GM19463 (cell line): ENCODE measurements around the gene NT5DC1.

Experiments used
- ATAC-seq: cut with Tn5 transposase; IDR thresholded peaks from one replicate; pipeline ENCODE4 v1.9.1; 2021; ENCODE audit warnings: mild to moderate bottlenecking, moderate library complexity; ENCODE audit not compliant: unreplicated experiment

Gene NT5DC1

DNA sequence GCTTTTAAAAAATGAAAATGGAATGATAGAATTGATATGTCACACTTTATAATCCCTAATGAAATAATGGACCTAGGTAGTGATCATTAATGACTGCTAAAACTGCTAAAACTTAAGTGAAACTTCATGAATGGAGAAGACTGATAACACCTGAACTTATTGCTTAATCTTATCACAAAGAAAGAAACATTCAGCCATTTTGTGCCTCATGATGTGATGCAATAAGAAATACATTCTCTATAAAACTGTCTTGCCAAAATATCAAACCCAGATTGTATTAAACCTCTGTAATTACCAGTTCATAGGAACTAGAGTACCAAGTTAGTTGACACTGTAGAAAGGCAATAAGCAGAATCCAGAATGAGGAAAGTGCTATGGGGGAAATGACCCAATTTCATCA, 79.7 kb downstream of the NT5DC1 start:
- no peak for ATAC-seq

DNA sequence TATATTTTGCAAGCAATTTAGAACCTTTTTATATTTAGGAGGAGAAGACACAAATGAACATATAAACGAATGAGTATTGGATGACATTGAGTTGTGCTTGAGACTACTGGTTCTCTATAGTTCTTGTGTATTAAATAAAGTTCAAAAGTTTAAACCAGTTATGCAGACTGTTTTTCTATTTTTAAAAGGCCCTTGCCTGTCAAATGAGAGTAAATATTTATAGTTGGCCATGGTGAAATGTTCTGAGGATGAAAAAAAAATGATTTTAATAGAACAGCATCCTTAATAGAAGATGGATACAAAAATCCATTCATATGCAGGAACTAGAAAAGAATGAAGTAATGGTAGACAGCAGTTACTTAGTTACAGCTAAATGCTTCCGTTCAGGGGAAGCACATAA, 88.8 kb downstream of the NT5DC1 start:
- ATAC-seq, result no peak

DNA sequence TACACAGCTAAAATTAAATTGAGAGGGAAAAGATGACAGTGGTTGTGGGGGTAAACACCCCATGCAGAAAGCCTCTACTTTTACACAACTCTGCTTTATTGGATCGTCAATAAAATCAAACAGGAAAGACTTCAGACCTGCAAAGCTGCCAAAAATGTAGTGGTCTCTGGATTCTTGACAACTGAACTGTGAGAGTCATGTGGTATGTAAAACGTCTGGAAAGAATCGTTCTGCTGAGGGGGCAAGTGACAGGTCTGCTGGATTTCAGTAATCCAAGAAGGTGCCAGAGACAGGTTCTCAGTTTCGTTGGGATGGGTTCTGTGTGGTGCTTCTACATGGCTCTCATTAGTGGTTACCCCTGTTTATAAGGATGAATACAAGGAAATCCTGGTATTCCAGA, 89.9 kb downstream of the NT5DC1 start:
- ATAC-seq, result no peak

DNA sequence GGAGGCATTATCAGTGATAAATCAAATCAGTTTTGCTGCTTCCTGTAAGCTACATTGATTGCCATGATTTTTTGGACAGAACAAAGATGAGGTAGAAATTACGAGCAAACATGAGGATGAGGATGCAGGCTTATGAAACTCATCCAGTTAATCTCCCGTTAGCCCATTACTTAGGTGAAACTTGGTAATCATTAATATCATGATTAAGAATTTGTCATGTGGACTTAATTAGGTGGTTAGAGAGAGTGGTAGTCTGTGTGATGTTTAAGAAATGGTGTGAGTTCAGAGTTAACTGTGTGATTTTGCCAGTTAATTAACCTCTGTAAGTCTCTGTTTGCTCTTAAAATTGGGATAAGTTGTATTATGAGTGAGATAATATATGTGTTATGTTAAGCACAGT, 91.2 kb downstream of the NT5DC1 start:
- ATAC-seq, result no peak

DNA sequence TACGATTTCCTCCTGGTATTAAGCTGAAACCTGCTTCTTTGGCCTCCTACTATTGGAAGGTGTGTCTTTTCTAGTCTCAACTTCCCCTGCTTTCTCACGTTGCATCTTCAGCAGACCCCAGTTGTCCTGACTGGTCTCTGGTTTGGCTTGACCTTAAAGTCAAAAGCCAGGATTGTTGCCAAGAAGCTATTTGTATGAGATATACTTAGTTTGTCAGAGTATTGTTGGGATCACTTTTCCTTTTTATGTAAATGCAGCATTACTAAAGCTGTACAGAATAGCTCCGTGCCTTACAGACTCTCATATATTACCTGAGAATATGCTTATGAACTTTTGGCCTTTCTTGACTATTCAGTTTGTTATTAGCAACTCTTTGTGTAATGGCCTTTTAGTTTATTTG, 92.1 kb downstream of the NT5DC1 start:
- ATAC-seq, result no peak

DNA sequence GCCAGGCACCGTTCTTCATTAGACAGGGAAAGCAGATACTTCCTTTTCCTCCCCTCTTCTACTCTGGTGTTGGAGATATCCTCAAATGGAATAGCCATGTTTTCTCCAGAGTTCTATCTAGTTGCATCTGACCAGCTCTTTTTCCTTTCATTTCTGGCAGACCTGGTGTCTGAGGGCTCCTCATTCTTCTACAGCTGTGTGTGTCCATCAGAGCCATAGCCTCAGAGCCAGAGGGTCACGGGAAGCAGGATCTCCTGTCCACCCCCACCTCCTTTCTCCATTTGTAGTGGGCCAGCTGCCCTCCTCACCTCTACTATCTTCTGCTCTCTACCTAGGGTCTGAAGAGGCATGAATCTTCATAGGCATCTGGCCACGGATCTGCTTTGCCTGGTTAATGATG, 96.2 kb downstream of the NT5DC1 start:
- no peak for ATAC-seq

DNA sequence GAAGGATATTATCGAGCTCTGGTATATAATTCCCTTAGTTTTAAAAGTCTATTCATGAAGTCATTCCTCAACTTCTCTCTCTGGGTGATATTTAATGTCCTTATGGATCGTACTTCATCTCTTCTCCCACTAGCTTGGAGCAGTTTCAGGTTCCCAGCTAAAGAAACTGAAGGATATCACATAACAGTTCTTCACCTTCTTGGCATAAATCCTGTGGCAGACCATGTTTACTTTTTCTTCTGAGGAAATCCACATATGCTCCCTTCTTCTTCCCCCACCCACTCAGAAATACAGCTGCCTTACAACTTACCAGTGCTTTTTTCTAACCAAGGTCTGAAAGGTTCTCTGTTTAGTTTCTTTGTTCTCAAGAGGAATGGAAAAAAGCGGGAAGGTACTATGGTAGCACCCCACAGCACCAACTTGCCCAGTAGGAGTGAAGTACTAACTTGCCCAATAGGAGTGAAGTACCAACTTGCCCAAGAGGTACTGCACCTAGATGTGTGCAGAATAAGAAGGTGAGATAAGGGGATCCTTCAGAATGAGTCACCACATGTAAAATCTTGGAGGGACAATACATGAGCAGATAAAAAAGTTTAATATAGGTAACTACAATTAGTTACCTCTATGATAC, 100.1 kb downstream of the NT5DC1 start:
- no peak for ATAC-seq

DNA sequence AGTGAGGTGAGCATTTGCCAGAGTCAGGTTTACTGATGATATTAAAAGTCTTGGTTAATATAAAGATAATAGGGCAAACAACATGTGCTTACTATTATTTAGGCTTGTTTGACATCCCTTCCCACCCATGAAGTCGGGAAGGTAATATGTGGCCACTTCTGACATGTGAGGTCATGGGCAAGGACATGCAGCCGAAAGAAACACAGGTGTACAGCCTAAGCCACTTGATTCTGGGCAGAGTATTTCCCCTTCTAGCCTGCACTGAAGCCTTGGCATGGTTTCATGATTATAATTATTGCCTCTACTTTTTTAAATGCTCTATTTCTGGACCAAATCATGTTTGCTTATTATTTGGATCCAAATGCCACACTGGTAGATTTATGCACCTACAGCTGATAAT, 100.9 kb downstream of the NT5DC1 start:
- ATAC-seq, result no peak

DNA sequence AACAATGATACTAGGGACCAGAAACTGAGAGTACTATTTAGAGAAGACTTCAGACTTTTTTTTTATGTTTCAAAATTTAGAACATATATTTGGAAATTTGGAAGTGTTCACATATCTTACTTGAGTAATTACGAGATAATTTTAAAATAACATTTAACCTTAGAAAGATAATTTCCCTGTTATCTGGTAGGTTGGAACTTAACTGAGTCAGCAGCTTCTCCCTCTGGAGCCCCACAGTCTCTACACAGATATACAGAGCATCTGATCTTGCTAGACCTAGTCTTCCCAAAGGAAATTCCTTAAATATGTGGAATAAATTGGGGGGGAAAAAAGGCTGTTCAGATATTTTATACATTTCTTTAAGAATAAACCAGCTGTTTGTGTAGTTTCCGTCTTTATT, 104.6 kb downstream of the NT5DC1 start:
- ATAC-seq, result no peak

DNA sequence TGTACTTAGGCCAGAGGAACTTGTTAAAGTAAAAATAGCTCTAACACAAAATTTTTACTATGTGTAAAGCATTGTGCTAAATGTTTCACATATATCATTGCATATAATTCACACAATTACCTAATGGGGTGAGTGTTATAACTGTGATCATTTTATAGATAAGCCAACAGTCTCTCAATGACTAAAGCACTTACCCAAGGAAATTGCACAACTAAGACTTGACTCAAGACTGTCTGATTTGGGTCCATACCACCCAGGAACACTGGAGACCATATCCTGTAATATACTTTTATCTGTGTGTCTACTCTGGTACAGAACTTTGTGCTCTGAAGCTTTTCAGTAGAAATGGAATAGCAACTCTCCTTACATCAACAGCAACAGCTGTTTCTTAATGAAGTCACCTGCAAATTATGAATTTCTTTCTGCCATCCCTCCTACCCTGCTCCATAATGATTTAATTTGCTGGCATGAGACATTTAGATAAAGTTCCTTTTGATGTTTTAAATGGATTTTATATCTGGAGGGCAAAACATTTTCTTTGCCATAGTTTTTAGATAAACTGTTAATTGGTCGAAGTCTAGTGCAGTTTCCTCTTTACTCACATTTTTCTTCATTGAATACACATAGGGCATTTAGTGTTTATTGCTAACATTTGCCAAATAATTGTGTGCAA, 105.7 kb downstream of the NT5DC1 start:
- ATAC-seq, result no peak

DNA sequence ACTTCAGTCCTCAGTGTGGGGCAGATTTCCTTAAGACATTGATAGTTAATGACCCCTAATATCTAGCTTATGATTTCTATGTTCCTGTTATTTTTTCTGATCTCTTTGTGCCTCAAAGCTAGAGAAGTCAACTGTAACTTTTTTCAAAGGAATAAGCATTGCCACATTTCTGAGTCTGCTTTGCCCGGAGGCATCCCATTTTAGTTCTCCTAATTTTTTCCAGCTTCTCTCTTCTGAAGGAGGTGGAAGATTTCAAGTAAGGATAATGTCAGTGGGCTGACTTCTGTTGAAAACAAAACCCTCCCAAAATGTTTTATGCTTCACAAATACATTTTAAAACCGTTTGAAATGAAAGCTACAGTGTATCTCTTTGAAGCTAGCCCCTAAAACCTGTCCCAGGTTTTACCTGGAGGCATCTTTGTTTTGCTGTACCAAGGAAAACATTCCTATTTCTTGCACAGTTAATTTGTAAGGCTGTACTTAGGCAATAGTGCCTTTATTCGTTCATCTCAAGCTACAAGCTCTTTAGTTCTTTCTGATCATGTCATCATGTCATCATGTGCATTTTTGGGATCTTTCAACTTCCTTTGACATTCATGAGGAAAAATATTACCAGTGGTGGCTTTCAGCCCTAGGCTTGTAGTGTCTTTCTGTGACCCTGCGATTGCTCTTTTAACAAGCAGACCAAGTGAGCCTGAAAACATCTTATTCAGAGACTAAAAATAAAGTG, 107.6 kb downstream of the NT5DC1 start:
- no peak for ATAC-seq

DNA sequence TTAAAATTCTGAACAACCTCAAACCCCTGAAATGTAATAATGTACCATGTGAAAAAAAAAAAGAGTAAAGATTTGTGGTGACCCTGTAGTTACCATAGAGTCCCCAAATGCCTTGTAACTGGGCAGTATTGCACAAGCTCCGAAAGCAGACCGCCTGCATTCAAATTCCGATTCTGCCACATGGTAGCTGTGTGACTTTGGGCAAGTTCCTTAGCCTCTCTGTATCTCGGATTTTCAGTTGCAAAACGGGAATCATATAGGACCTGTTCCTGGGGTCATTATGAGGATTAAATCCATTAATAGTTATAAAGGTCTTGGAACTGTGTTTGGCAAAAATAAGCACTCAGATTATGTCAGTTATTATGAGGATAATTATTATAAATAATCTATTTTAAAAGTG, 109.7 kb downstream of the NT5DC1 start:
- no peak for ATAC-seq

DNA sequence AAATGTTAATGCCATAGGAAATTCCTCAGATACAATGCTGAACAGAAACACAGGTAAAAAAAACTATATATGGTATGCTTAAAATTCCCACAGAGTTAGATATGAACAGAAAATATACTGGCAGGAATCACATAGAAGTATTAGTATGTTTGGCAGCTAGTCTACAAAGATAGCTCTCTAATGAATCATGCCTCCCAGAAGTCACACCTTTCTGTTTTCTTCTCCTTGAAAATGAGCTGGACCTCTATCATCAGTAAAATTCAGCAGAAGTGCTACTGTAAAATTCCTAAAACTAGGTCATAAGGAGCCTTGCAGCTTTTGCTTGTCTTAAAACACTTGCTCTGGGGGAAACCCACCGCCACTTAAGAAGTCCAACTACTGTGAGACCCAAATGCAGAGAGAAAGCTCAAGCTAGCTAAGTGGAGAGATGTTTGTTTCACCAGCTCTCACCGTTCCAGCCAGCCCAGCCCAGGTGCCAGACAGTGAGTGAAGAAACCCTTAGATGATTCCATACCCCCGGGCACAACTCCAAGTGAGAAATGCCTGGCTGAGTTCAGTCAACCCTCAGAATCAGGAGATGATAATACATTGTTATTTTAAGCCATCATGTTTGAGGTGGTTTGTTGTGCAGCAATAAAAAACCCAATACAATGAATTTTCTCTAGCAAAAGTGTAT, 110.2 kb downstream of the NT5DC1 start:
- no peak for ATAC-seq

DNA sequence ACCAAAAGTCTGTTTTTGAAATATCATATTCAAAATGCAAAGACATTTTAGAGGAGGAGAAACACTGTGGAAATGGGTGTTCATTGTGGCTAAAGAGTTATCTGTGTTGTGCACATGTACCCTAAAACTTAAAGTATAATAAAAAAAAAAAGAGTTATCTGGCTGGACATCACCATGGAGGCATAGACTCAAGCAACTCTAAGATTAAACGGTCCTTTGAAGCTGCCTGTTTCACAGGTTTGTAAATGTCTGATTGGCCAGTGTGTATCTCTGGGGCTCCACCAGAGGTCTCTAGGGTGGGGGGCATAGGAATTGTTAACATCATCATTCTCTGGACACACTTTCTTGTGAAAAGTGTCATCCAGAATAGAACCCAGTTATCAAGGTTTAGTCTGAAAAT, 114.0 kb downstream of the NT5DC1 start:
- ATAC-seq, result no peak

DNA sequence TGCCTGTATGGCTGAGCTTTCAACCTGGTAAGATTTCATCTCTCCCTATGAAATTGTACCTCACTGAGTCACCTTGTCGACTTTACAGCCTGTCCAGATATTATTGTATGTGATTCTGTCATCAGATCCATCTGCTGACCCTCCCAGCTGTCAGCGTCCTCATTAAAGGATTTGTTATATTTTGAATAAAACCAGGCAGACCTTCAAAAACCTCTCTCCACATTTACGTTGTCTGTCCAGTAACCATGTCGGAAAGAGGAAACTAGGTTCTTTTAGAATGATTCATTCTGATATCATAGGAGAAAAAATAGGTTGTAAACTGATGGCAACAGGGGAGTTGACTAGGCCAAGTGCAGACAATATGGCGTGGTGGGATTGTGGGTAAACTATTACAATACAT, 114.8 kb downstream of the NT5DC1 start:
- no peak for ATAC-seq

DNA sequence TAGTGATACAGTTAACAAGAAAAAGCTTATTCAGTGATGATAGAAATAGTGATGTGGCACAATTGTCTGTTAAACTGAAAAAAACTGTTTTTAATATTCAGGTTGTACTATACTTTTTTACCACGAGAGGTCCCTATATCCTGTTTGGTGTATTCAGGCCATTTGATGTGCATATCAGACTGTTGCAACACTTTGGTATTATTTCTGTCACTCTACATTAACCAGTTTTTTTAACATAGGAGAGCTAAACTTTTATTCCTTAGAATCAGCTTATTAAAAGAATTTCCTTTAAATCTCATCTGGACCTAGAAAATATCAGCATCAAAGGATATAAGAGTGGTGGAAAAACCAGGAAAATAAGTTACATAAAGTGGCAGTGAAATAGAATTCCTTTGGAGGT, 116.4 kb downstream of the NT5DC1 start:
- no peak for ATAC-seq

DNA sequence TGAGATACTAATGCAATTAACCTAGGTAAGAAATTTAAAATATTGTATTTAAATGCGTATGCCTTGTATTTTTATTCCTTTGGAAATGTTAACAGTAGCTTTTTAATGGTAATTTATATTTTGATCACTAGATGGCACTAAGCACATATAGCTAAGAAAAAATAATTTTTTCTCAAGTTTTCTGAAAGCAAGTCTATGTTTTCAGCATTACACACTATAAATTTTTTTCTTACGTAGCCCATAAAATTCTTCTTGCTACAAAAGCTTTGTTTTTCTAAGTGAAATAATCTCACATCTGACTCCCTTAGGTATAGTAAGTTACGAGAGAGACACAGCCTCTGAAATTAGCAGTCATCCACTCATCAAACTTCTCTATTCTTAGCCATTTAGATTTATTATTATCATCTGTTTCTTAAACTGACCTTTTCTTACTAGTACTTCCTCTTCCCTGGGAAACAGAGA, 117.5 kb downstream of the NT5DC1 start:
- no peak for ATAC-seq

DNA sequence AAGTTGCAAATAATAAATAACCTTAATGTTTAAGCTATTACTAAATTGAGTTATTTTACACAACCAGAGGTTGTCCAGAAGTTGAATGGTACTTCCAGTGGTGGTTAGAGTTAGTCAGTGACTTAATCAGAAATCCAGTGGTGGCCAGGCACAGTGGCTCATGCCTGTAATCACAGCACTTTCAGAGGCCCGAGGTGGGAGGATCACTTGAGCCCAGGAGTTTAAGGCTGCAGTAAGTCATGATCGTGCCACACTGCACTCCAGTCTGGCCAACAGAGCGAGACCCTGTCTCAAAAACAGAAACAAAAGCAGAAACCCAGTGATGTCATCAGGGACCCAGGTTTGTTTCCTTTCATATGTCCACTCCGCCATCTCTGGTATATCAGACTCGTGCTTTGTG, 118.2 kb downstream of the NT5DC1 start:
- ATAC-seq, result no peak

DNA sequence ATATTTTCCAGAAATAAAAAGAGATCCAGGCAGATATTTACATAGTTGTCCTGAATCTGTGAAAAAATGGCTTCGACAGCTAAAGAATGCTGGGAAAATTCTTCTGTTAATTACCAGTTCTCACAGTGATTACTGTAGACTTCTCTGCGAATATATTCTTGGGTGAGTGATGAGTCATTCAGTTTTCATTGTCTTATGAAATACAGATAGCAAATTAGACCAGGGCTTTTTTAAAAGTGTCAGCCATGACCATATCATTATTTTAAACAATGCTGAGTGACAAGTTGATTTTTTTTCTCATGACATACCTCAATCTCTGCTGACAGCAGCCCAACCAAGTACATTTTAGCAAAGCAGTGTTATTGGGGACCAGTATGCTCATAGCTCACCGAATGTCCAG, 120.4 kb downstream of the NT5DC1 start:
- ATAC-seq, result no peak

DNA sequence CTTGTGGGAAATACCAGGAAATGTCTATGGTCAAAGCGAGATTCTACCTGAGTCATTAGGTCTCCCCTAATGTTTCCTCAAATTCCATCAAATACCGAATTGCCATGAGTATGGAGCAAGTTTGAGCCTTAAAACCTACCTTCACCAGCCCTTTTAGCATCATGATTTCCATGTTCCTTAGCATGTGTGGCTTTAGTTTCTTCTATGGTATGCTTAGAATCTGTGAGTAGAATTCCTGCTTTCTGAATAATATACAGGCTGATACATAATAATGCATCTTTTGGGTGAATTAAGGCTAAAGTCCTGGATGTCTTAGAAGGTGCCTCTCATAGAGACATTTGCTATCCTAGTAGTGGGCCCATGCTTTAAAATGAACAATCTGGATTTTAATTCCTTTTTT, 121.3 kb downstream of the NT5DC1 start:
- no peak for ATAC-seq

DNA sequence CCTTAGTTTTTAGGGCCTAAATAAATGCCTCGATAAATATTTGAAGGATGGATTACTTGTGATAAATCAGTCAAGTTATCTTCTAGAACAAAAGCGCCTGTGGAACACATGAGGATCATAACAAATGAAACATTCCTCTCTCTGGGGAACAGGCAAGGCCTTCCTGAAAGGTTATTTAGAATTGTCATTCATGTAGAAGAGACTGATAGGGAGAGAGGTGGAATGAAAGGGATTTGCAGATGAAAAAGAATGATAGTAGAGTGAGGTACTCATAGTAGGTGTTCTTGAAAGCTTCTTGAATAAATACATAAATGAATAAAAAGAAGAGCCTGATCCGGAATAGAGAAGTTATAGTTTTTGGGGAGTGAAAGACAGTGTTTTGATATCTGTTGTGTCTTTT, 122.7 kb downstream of the NT5DC1 start:
- no peak for ATAC-seq
